Prostate gland (tissue), 2 donors: ENCODE measurements around the gene GABRG3.

ENCODE experiments used
- CTCF ChIP-seq, 4 experiments: fragments of 200-600 bp in 2 of 4; fragments of 450-650 bp in 2 of 4; sonication (generic) in 2 of 4; IDR thresholded peaks; 1 replicate in 3 of 4; 2 replicates in 1 of 4; pipeline ENCODE4 v1.5.1; 2016 to 2019; ENCODE audit warnings: antibody characterized with exemption in 4 of 4, mild to moderate bottlenecking in 2 of 4, moderate library complexity in 2 of 4
- POLR2A ChIP-seq: fragments of 450-650 bp; IDR thresholded peaks from one replicate; pipeline ENCODE4 v1.6.1; 2016; ENCODE audit warnings: antibody characterized with exemption, mild to moderate bottlenecking

- TF ChIP-seq CTCF (IDR thresholded peaks at IDR 0.05) (no peak), POLR2A (no peak)
These were observed 42.9 kb upstream of the GABRG3 start for GRCh38 chr15:26928051-26928450.
